Endodermal cell (in vitro differentiated cells): ENCODE measurements around the gene RNU7-1. TPM values are rescaled to one million over a fixed set of nuclear protein-coding genes. Genes with fewer than 3 reads are reported as not detected.

Source experiments
- DNase-seq: peaks from one replicate; pipeline ENCODE4 v3.0.0-alpha.2; 2017
- H3K27ac ChIP-seq: 2 replicates; pipeline ENCODE4 v1.5.1; 2013; ENCODE audit warnings: mild to moderate bottlenecking, low read depth, low read length, moderate library complexity
- H3K27me3 ChIP-seq: 2 replicates; pipeline ENCODE4 v1.6.1; 2013; ENCODE audit warnings: mild to moderate bottlenecking, low read length, moderate library complexity; ENCODE audit not compliant: insufficient read depth, control insufficient read depth, poor library complexity, severe bottlenecking
- H3K36me3 ChIP-seq: 2 replicates; pipeline ENCODE4 v1.7.0; 2013; ENCODE audit warnings: mild to moderate bottlenecking, low read length, moderate library complexity; ENCODE audit not compliant: control insufficient read depth, insufficient read depth
- H3K4me1 ChIP-seq: one replicate; pipeline ENCODE4 v1.7.0; 2013; ENCODE audit warnings: low read length; ENCODE audit not compliant: control insufficient read depth, insufficient read depth
- H3K4me3 ChIP-seq: 2 replicates; pipeline ENCODE4 v1.5.1; 2013; ENCODE audit warnings: mild to moderate bottlenecking, low read length, moderate library complexity
- H3K9ac ChIP-seq: 2 replicates; pipeline ENCODE4 v1.6.1; 2013; ENCODE audit warnings: mild to moderate bottlenecking, low read length, moderate library complexity; ENCODE audit not compliant: poor library complexity, severe bottlenecking; ENCODE audit errors: extremely low read depth
- H3K9me3 ChIP-seq: 2 replicates; pipeline ENCODE4 v1.6.1; 2013; ENCODE audit warnings: mild to moderate bottlenecking, low read length, moderate library complexity; ENCODE audit not compliant: control insufficient read depth
- H3K27ac Mint-ChIP-seq: 2 replicates; pipeline ENCODE4 v1.8.0; 2020; ENCODE audit warnings: mixed read lengths
- H3K27me3 Mint-ChIP-seq: 2 replicates; pipeline ENCODE4 v1.8.0; 2021; ENCODE audit warnings: mild to moderate bottlenecking, mixed read lengths; ENCODE audit not compliant: insufficient read depth
- H3K36me3 Mint-ChIP-seq: 2 replicates; pipeline ENCODE4 v1.8.0; 2020; ENCODE audit warnings: low read depth, mixed read lengths
- H3K4me1 Mint-ChIP-seq: 2 replicates; pipeline ENCODE4 v1.8.0; 2020; ENCODE audit warnings: mixed read lengths
- H3K4me3 Mint-ChIP-seq: 2 replicates; pipeline ENCODE4 v1.8.0; 2020; ENCODE audit warnings: mild to moderate bottlenecking, moderate library complexity, mixed read lengths
- H3K9me3 Mint-ChIP-seq: 2 replicates; pipeline ENCODE4 v1.8.0; 2020; ENCODE audit warnings: mild to moderate bottlenecking, mixed read lengths
- CTCF ChIP-seq: fragments of 200-600 bp; sonication (generic); conservative IDR thresholded peaks from 2 replicates; pipeline ENCODE4 v1.5.0; 2021; ENCODE audit warnings: antibody characterized with exemption, mild to moderate bottlenecking
- WGBS, 2 experiments: methylation state at CpG; one replicate each; pipeline versions ENCODE4 v1.1.5 to v1.1.7; 2013; ENCODE audit warnings: missing lambda C conversion rate in 2 of 2, mixed read lengths in 1 of 2; ENCODE audit not compliant: insufficient coverage in 1 of 2, insufficient read length in 1 of 2; 5-methylcytosine and 5-hydroxymethylcytosine counted together
- microRNA-seq: library from miRNA; unstranded; fragments of <30 nt; microRNA quantifications from one replicate; pipeline ENCODE4 v1.2.0, GENCODE V29; 2020; ENCODE audit warnings: borderline microRNAs expressed
- total RNA-seq, 2 donors: library from RNA; stranded (reverse); fragmentation: NEBNext Ultra II Directional in 1 of 2; extraction: Animal tissue kit (Norgen Biotek cat#: 25700) in 1 of 2; gene quantifications; 2 replicates in 1 of 2; 3 replicates in 1 of 2; pipeline ENCODE4 v1.2.1, GENCODE V29; 2021

The RNU7-1 gene
- total RNA-seq, 2 donors from 2014 or later, result not detected

- no peak overlapping the region for H3K27ac ChIP-seq
- Mint-ChIP-seq H3K9me3 (no peaks in the 10 kb centered on the region), H3K4me3 (no peak overlapping the region), H3K27ac (peak overlapping the region; percentile 2), H3K27me3 (no peaks in the 10 kb centered on the region), H3K4me1 (no peaks in the 10 kb centered on the region), H3K36me3 (peaks cover 43% of the 10 kb centered on the region)
- no peak for DNase-seq
- TF ChIP-seq CTCF, result no peak
- H3K4me1 ChIP-seq, result no peaks in the 10 kb centered on the region
- no peaks in the 10 kb centered on the region for H3K9me3 ChIP-seq
- no peak overlapping the region for H3K9ac ChIP-seq
- 91 to 94% methylated on average over 8 to 11 of the region's 11 CpGs for WGBS, 2 experiments
- H3K4me3 ChIP-seq, result no peak overlapping the region
- H3K27me3 ChIP-seq, result no peaks in the 10 kb centered on the region
- peaks cover 44% of the 10 kb centered on the region for H3K36me3 ChIP-seq
Observed at GRCh38 chr12:6987956-6988553, 44.4 kb downstream of the RNU7-1 start.

Small RNAs within 50 kb of the gene (microRNA-seq; reads per million reads assigned to microRNA genes)
- gene MIR141 (444 reads per million, percentile 90 among the genes with 10 or more reads in this experiment), gene MIR200C (3,529 reads per million, percentile 97 among the genes with 10 or more reads in this experiment)

Other genes starting within 250 kb of the RNU7-1 start
- 1 to 10 TPM; 2.6 to 7.1 TPM for gene PIANP, start 243.0 kb upstream of the RNU7-1 start, total RNA-seq
- 10 to 100 TPM; 43.3 to 69.2 TPM for gene COPS7A, start 219.8 kb upstream of the RNU7-1 start, total RNA-seq
- gene MLF2, start 190.7 kb upstream of the RNU7-1 start, total RNA-seq, result 100 to 1,000 TPM; 219 to 393 TPM
- 100 to 1,000 TPM; 637 to 888 TPM for gene PTMS, start 177.5 kb upstream of the RNU7-1 start, total RNA-seq
- 1 to 10 TPM; 1.9 to 7.3 TPM for gene LAG3, start 171.3 kb upstream of the RNU7-1 start, total RNA-seq
- 1 to 10 TPM in 1 of 2 donors, under 1 TPM in 1; 0.77 to 1.3 TPM for gene CD4, start 154.3 kb upstream of the RNU7-1 start, total RNA-seq
- gene GPR162, start 122.0 kb upstream of the RNU7-1 start, total RNA-seq, result 10 to 100 TPM; 14.7 to 15.0 TPM
- 10 to 100 TPM; 58.4 to 63.1 TPM for gene P3H3, start 115.4 kb upstream of the RNU7-1 start, total RNA-seq
- gene GNB3, start 102.9 kb upstream of the RNU7-1 start, total RNA-seq, result 10 to 100 TPM; 10.0 to 17.1 TPM
- gene CDCA3, start 92.5 kb upstream of the RNU7-1 start, total RNA-seq, result 10 to 100 TPM; 53.1 to 63.9 TPM
- gene USP5, start 91.7 kb upstream of the RNU7-1 start, total RNA-seq, result 100 to 1,000 TPM; 120 to 257 TPM
- gene TPI1, start 76.3 kb upstream of the RNU7-1 start, total RNA-seq, result 1,000 to 10,000 TPM in 1 of 2 donors, 100 to 1,000 TPM in 1; 805 to 1,294 TPM
- 10 to 100 TPM; 34.6 to 36.5 TPM for gene SPSB2, start 70.5 kb upstream of the RNU7-1 start, total RNA-seq
- 10 to 100 TPM in 1 of 2 donors, 1 to 10 TPM in 1; 7.8 to 11.5 TPM for gene LRRC23, start 39.0 kb upstream of the RNU7-1 start, total RNA-seq
- gene ENO2, start 29.2 kb upstream of the RNU7-1 start, total RNA-seq, result 100 to 1,000 TPM; 104 to 139 TPM
- gene ATN1, start 15.9 kb upstream of the RNU7-1 start, total RNA-seq, result 100 to 1,000 TPM; 111 to 244 TPM
- 100 to 1,000 TPM; 141 to 257 TPM for gene C12orf57, start 206 bp downstream of the RNU7-1 start, total RNA-seq
- 10 to 100 TPM; 35.7 to 68.0 TPM for gene PTPN6, start 7.5 kb downstream of the RNU7-1 start, total RNA-seq
- 100 to 1,000 TPM; 260 to 512 TPM for gene PHB2, start 26.8 kb downstream of the RNU7-1 start, total RNA-seq
- 100 to 1,000 TPM in 1 of 2 donors, 10 to 100 TPM in 1; 61.1 to 115 TPM for gene EMG1, start 27.1 kb downstream of the RNU7-1 start, total RNA-seq
- gene LPCAT3, start 74.7 kb downstream of the RNU7-1 start, total RNA-seq, result 10 to 100 TPM; 33.6 to 86.7 TPM
- 10 to 100 TPM; 13.4 to 14.3 TPM for gene C1S, start 116.9 kb downstream of the RNU7-1 start, total RNA-seq
- 1 to 10 TPM; 3.9 TPM for gene C1R, start 148.6 kb downstream of the RNU7-1 start, total RNA-seq
- gene C1RL, start 165.4 kb downstream of the RNU7-1 start, total RNA-seq, result 10 to 100 TPM; 32.5 to 46.4 TPM
- 10 to 100 TPM; 19.3 to 31.2 TPM for gene RBP5, start 185.1 kb downstream of the RNU7-1 start, total RNA-seq
- 100 to 1,000 TPM in 1 of 2 donors, 10 to 100 TPM in 1; 69.7 to 135 TPM for gene CLSTN3, start 186.6 kb downstream of the RNU7-1 start, total RNA-seq
- gene PEX5, start 245.9 kb downstream of the RNU7-1 start, total RNA-seq, result 100 to 1,000 TPM in 1 of 2 donors, 10 to 100 TPM in 1; 73.5 to 106 TPM